ENCODE measurements around the gene ADGRV1.

The ADGRV1 gene

GRCh38 chr5:91092859-91093783 is 534.5 kb downstream of the ADGRV1 start:
- H3K27ac ChIP-seq (ENCODE audit: poor library complexity, severe bottlenecking) = no peak overlapping the region

DNA sequence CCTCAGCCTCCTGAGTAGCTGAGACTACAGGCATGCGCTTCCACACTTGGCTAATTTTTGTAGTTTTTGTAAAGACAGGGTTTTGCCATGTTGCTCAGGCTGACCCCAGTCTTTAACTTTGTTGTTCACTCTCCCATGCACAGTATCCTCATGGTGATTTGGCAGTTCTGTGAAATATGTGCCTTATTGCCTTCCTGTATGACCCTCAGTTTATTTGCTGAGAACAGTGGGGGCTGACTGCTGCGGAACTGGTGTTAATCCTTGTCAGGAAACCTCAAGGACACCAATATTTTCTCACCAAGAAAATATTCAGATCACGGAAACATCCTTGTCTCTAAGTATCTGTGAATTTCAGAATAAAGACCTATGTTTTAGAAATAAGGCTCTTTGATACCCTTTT is 536.7 kb downstream of the ADGRV1 start:
- ATAC-seq (ENCODE audit: low read depth) (no peak), DNase-seq (ENCODE audit: low spot score) (no peak)
- H3K9me3 ChIP-seq (ENCODE audit: severe bottlenecking) = no peaks in the 10 kb centered on the region
- H3K27ac ChIP-seq (ENCODE audit: poor library complexity, severe bottlenecking) = no peak overlapping the region
- no peaks in the 10 kb centered on the region for H3K27me3 ChIP-seq (ENCODE audit: insufficient read depth, poor library complexity, severe bottlenecking)
- H3K4me3 ChIP-seq (ENCODE audit: severe bottlenecking) = no peak overlapping the region
- H3K4me1 ChIP-seq (ENCODE audit: insufficient read depth, poor library complexity, severe bottlenecking) = no peaks in the 10 kb centered on the region
- H3K36me3 ChIP-seq (ENCODE audit: low read depth) = no peaks in the 10 kb centered on the region
- TF ChIP-seq, protein P1, sequence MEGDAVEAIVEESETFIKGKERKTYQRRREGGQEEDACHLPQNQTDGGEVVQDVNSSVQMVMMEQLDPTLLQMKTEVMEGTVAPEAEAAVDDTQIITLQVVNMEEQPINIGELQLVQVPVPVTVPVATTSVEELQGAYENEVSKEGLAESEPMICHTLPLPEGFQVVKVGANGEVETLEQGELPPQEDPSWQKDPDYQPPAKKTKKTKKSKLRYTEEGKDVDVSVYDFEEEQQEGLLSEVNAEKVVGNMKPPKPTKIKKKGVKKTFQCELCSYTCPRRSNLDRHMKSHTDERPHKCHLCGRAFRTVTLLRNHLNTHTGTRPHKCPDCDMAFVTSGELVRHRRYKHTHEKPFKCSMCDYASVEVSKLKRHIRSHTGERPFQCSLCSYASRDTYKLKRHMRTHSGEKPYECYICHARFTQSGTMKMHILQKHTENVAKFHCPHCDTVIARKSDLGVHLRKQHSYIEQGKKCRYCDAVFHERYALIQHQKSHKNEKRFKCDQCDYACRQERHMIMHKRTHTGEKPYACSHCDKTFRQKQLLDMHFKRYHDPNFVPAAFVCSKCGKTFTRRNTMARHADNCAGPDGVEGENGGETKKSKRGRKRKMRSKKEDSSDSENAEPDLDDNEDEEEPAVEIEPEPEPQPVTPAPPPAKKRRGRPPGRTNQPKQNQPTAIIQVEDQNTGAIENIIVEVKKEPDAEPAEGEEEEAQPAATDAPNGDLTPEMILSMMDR (IDR thresholded peaks at IDR 0.05; ENCODE audit: poor library complexity, severe bottlenecking) = no peak

More at GRCh38 chr5:91092859-91093783, 534.5 kb downstream of the ADGRV1 start:
- Histone ChIP-seq H3K9me3 (ENCODE audit: severe bottlenecking) (no peaks in the 10 kb centered on the region), H3K27me3 (ENCODE audit: insufficient read depth, poor library complexity, severe bottlenecking) (no peaks in the 10 kb centered on the region), H3K4me1 (ENCODE audit: insufficient read depth, poor library complexity, severe bottlenecking) (no peaks in the 10 kb centered on the region), H3K36me3 (ENCODE audit: low read depth) (no peaks in the 10 kb centered on the region), H3K4me3 (ENCODE audit: severe bottlenecking) (no peak overlapping the region)
- no peak for ATAC-seq (ENCODE audit: low read depth)
- TF ChIP-seq, protein P1 (IDR thresholded peaks at IDR 0.05; ENCODE audit: poor library complexity, severe bottlenecking) = no peak
- DNase-seq (ENCODE audit: low spot score) = no peak

DNA sequence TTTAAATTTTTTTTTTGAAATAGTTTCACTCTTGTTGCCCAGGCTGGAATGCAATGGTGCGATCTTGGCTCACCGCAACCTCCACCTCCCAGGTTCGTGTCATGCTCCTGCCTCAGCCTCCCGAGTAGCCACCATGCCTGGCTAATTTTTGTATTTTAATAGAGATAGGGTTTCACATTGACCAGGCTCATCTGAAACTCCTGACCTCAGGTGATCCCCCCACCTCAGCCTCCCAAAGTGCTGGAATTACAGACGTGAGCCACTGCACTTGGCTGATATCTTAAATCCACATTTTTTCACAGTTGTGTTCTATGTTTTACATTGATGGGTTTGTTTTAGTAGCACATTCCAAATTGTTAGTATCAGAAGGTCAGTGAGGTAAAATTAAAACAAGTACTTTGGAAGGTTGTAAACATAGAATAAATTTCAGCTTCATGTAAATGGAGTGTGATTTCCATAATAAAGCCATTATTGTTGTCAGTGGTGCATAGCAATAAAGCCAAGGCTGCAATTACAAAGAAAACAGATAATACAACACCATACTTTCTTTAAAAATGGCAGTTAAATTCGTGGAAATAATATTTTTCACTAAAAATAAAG is 537.3 kb downstream of the ADGRV1 start:
- H3K27me3 ChIP-seq (ENCODE audit: insufficient read depth, poor library complexity, severe bottlenecking) = no peaks in the 10 kb centered on the region
- no peaks in the 10 kb centered on the region for H3K4me1 ChIP-seq (ENCODE audit: insufficient read depth, poor library complexity, severe bottlenecking)
- H3K36me3 ChIP-seq (ENCODE audit: low read depth) = no peaks in the 10 kb centered on the region
- no peak overlapping the region for H3K27ac ChIP-seq (ENCODE audit: poor library complexity, severe bottlenecking)
- no peak for ATAC-seq (ENCODE audit: low read depth)
- H3K9me3 ChIP-seq (ENCODE audit: severe bottlenecking) = no peaks in the 10 kb centered on the region
- no peak for DNase-seq (ENCODE audit: low spot score)
- TF ChIP-seq, protein P1 (IDR thresholded peaks at IDR 0.05; ENCODE audit: poor library complexity, severe bottlenecking) = no peak
- no peak overlapping the region for H3K4me3 ChIP-seq (ENCODE audit: severe bottlenecking)

DNA sequence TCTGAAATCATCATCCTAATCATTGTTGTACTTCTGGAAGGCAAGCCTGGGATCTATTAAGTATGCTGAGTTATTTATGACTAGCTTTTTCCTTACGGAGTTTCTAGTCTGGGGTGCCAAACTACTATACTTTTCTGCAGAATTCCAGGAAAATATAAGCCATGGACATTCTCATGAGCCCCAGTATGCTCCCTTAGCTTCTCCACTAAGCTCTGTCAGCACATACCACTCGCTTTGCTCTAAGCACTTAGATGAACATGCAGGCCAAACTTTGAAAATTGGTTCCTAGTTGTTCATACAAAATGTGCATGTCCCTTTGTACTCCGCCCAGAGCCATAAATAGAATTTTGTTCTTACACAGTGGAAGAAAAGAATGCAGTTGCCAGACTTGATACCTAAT is 539.9 kb downstream of the ADGRV1 start:
- no peak for DNase-seq (ENCODE audit: low spot score)
- Histone ChIP-seq H3K4me1 (ENCODE audit: insufficient read depth, poor library complexity, severe bottlenecking) (peaks cover 3% of the 10 kb centered on the region), H3K27ac (ENCODE audit: poor library complexity, severe bottlenecking) (no peak overlapping the region)

More for the DNA sequence above, 539.9 kb downstream of the ADGRV1 start:
- TF ChIP-seq, protein P1 (IDR thresholded peaks at IDR 0.05; ENCODE audit: poor library complexity, severe bottlenecking) = no peak
- Histone ChIP-seq H3K27me3 (ENCODE audit: insufficient read depth, poor library complexity, severe bottlenecking) (no peaks in the 10 kb centered on the region), H3K4me3 (ENCODE audit: severe bottlenecking) (no peak overlapping the region), H3K36me3 (ENCODE audit: low read depth) (no peaks in the 10 kb centered on the region), H3K9me3 (ENCODE audit: severe bottlenecking) (no peaks in the 10 kb centered on the region)
- no peak for ATAC-seq (ENCODE audit: low read depth)
